ENCODE data around the gene SKI.
"Not testable (repeated sequence)": the region's sequence is repeated elsewhere in the genome, so short reads cannot be mapped to it uniquely, and the experiment has no call there.

Gene SKI

GRCh38 chr1:2315674-2316450, 87.7 kb downstream of the SKI start:
- no peak for FAIRE-seq
- DNase-seq (ENCODE audit: insufficient read length, low spot score): no peak

DNA sequence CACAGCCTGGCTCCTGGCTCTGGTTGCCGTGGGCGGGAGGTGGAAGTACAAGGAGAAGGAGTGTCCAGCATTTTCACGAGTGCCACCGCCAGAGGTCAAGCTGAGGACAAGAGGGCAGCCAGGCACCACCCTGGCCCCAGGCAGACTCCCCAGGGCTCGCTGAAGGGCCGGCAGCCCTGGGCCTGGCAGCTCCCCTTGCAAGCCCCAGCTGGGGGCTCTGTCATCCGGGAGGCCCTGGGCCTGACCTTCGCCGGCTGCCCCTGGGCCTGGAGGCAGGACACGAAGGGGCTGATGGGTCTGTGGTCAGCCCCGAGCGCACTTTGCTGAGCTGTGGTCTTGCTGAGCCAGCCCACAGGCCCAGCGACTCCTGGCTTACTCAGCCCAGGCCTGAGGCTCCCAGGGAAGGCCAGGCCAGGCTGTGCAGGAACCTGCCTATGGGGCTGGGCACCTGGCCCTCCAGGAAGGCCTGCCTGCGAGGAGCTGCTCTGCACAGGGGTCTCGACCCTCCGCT, 88.4 kb downstream of the SKI start:
- DNase-seq (ENCODE audit: insufficient read length, low spot score): no peak
- FAIRE-seq: no peak

GRCh38 chr1:2317230-2318065, 89.3 kb downstream of the SKI start:
- no peak for FAIRE-seq
- DNase-seq (ENCODE audit: insufficient read length, low spot score): no peak

- DNase-seq (ENCODE audit: insufficient read length, low spot score) (no peak), FAIRE-seq (no peak)
Observed at GRCh38 chr1:2318314-2319278, 90.5 kb downstream of the SKI start.

GRCh38 chr1:2319291-2319690, 91.2 kb downstream of the SKI start:
- DNase-seq (ENCODE audit: insufficient read length, low spot score) (no peak), FAIRE-seq (no peak)

DNA sequence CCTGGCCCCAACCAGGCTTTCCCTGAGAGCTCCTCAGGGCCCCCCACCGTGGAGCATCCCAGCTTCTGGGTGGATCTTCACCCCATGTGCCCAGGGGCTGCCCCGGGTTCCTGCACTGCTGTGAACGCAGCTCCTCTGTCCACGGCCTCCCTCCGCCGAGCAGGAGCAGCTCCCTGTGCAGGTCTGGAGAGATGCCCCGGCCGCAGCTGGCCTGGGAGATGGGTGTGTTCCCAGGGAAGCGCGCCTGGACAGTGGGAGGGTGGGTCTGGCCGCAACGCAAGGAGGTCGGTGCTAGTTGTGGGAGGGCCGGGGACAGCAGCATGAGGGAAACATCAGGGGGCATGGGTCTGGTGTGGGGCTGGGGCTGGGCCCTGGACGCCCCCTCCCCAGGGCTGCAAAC, 91.9 kb downstream of the SKI start:
- DNase-seq (ENCODE audit: insufficient read length, low spot score) (no peak), FAIRE-seq (no peak)

- FAIRE-seq (no peak), DNase-seq (ENCODE audit: insufficient read length, low spot score) (no peak)
Observed at GRCh38 chr1:2320760-2321667, 92.9 kb downstream of the SKI start.

GRCh38 chr1:2322065-2322571, 94.0 kb downstream of the SKI start:
- FAIRE-seq: no peak
- no peak for DNase-seq (ENCODE audit: insufficient read length, low spot score)

- DNase-seq (ENCODE audit: insufficient read length, low spot score) (no peak), FAIRE-seq (no peak)
Observed at GRCh38 chr1:2322581-2323211, 94.6 kb downstream of the SKI start.

GRCh38 chr1:2323451-2323974, 95.4 kb downstream of the SKI start:
- FAIRE-seq: no peak
- DNase-seq (ENCODE audit: insufficient read length, low spot score): no peak

- no peak for DNase-seq (ENCODE audit: insufficient read length, low spot score)
- no peak for FAIRE-seq
Observed at GRCh38 chr1:2324553-2325366, 96.6 kb downstream of the SKI start.

- DNase-seq (ENCODE audit: insufficient read length, low spot score) (no peak), FAIRE-seq (no peak)
Observed at GRCh38 chr1:2326524-2326923, 98.4 kb downstream of the SKI start.

- not testable (repeated sequence) for DNase-seq (ENCODE audit: insufficient read length, low spot score)
Observed at GRCh38 chr1:2327162-2327561, 99.0 kb downstream of the SKI start.

GRCh38 chr1:2327841-2328240, 99.7 kb downstream of the SKI start:
- FAIRE-seq: no peak

More at GRCh38 chr1:2327162-2327561, 99.0 kb downstream of the SKI start:
- FAIRE-seq: not testable (repeated sequence)

GRCh38 chr1:2328676-2329455, 100.7 kb downstream of the SKI start:
- DNase-seq (ENCODE audit: insufficient read length, low spot score) (no peak), FAIRE-seq (no peak)

More at GRCh38 chr1:2327841-2328240, 99.7 kb downstream of the SKI start:
- no peak for DNase-seq (ENCODE audit: insufficient read length, low spot score)

DNA sequence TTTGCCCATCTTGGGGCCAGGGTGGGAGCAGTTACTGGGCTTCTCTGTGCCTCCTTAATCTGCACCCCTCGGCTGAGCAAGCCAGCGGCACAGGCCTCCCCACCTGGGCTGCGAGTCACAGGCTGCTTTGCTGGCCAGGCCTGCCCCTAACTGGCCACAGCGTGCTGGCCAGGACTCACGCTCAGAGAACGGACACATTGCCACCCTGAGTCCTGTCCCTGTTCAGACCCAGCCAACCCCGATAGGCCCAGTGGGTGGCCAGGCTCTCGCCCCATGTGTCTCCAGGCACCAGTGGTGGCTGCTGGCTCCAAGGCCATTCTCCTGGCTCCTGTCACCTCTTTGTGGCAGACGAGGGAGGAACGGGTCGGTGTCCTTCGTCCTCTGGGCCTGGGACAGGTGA, 101.9 kb downstream of the SKI start:
- no peak for DNase-seq (ENCODE audit: insufficient read length, low spot score)
- no peak for FAIRE-seq
